Memory B cell (primary cell): ENCODE results near the gene LAMC3.

ENCODE experiments used
- ATAC-seq: fragments of 150-1000 bp; cut with Tn5 transposase; 2 replicates; pipeline ENCODE4 v1.10.0; 2021; ENCODE audit warnings: low read depth, mild to moderate bottlenecking, moderate library complexity
- DNase-seq, 2 donors: peaks; one replicate each; pipeline ENCODE4 v3.0.0; 2022; ENCODE audit warnings: low spot score in 2 of 2
- H3K27ac Mint-ChIP-seq: one replicate; pipeline ENCODE4 v1.8.0; 2022; ENCODE audit warnings: mild to moderate bottlenecking, moderate library complexity, mixed read lengths
- H3K27me3 Mint-ChIP-seq: one replicate; pipeline ENCODE4 v1.8.0; 2022; ENCODE audit warnings: mixed read lengths
- H3K36me3 Mint-ChIP-seq: one replicate; pipeline ENCODE4 v1.8.0; 2022; ENCODE audit warnings: mild to moderate bottlenecking, mixed read lengths
- H3K4me1 Mint-ChIP-seq: one replicate; pipeline ENCODE4 v1.8.0; 2022; ENCODE audit warnings: mixed read lengths
- H3K4me3 Mint-ChIP-seq: one replicate; pipeline ENCODE4 v1.8.0; 2022; ENCODE audit warnings: mild to moderate bottlenecking, moderate library complexity, mixed read lengths
- H3K9me3 Mint-ChIP-seq: one replicate; pipeline ENCODE4 v1.8.0; 2022; ENCODE audit warnings: mixed read lengths

LAMC3 gene

GRCh38 chr9:131125038-131125287, 116.0 kb downstream of the LAMC3 start:
- Mint-ChIP-seq H3K9me3 (no peaks in the 10 kb centered on the region), H3K27me3 (peaks cover 5% of the 10 kb centered on the region), H3K4me1 (peaks cover 11% of the 10 kb centered on the region), H3K4me3 (peak overlapping the region; percentile 98), H3K27ac (peak overlapping the region; percentile 97), H3K36me3 (peaks cover 12% of the 10 kb centered on the region)
- ATAC-seq (no peak), DNase-seq (no peak)

GRCh38 chr9:131125288-131126058, 116.5 kb downstream of the LAMC3 start, which contains the start of gene NUP214:
Gene NUP214 (plus strand): TSS chr9:131125586. CDS start chr9:131125705, 119 bp downstream.
- Mint-ChIP-seq H3K4me3 (peak within 1 kb of the TSS; percentile 98), H3K36me3 (peaks cover 12% of the 10 kb centered on the region), H3K27me3 (peaks cover 2% of the 10 kb centered on the region), H3K27ac (peak within 1 kb of the TSS; percentile 97), H3K9me3 (no peaks in the 10 kb centered on the region), H3K4me1 (peaks cover 11% of the 10 kb centered on the region)
- ATAC-seq (peak; percentile 96), DNase-seq (peak; percentile 98 to 100)

GRCh38 chr9:131126059-131126426, 117.1 kb downstream of the LAMC3 start:
- Mint-ChIP-seq H3K27me3 (peaks cover 2% of the 10 kb centered on the region), H3K9me3 (no peaks in the 10 kb centered on the region), H3K27ac (peak overlapping the region; percentile 97), H3K36me3 (peaks cover 12% of the 10 kb centered on the region), H3K4me3 (peak overlapping the region; percentile 98), H3K4me1 (peaks cover 11% of the 10 kb centered on the region)
- DNase-seq (no peak), ATAC-seq (no peak)

- no peaks in the 10 kb centered on the region for H3K9me3 Mint-ChIP-seq
- H3K27me3 Mint-ChIP-seq = no peaks in the 10 kb centered on the region
- peaks cover 23% of the 10 kb centered on the region for H3K36me3 Mint-ChIP-seq
- H3K27ac Mint-ChIP-seq = no peak overlapping the region
- ATAC-seq (no peak), DNase-seq (no peak)
- no peak overlapping the region for H3K4me3 Mint-ChIP-seq
- peaks cover 11% of the 10 kb centered on the region for H3K4me1 Mint-ChIP-seq
These were observed 120.2 kb downstream of the LAMC3 start for GRCh38 chr9:131129183-131129582.

GRCh38 chr9:131138676-131139075, 129.7 kb downstream of the LAMC3 start:
- H3K9me3 Mint-ChIP-seq = no peaks in the 10 kb centered on the region
- no peak overlapping the region for H3K4me3 Mint-ChIP-seq

GRCh38 chr9:131140112-131140511, 131.1 kb downstream of the LAMC3 start:
- Mint-ChIP-seq H3K27ac (peak overlapping the region; percentile 20), H3K4me3 (no peak overlapping the region), H3K9me3 (no peaks in the 10 kb centered on the region), H3K27me3 (no peaks in the 10 kb centered on the region), H3K4me1 (no peaks in the 10 kb centered on the region), H3K36me3 (peaks cover 43% of the 10 kb centered on the region)
- DNase-seq = no peak
- ATAC-seq = no peak

More at GRCh38 chr9:131138676-131139075, 129.7 kb downstream of the LAMC3 start:
- no peaks in the 10 kb centered on the region for H3K4me1 Mint-ChIP-seq
- no peak for ATAC-seq
- DNase-seq = no peak
- H3K27ac Mint-ChIP-seq = no peak overlapping the region
- H3K36me3 Mint-ChIP-seq = peaks cover 36% of the 10 kb centered on the region
- H3K27me3 Mint-ChIP-seq = no peaks in the 10 kb centered on the region

- H3K4me3 Mint-ChIP-seq = no peak overlapping the region
- no peaks in the 10 kb centered on the region for H3K4me1 Mint-ChIP-seq
- ATAC-seq (no peak), DNase-seq (no peak)
- H3K27ac Mint-ChIP-seq = no peak overlapping the region
- H3K9me3 Mint-ChIP-seq = no peaks in the 10 kb centered on the region
- peaks cover 46% of the 10 kb centered on the region for H3K36me3 Mint-ChIP-seq
- H3K27me3 Mint-ChIP-seq = no peaks in the 10 kb centered on the region
These were observed 131.6 kb downstream of the LAMC3 start for GRCh38 chr9:131140550-131140949.

- H3K36me3 Mint-ChIP-seq = peaks cover 47% of the 10 kb centered on the region
- no peak overlapping the region for H3K4me3 Mint-ChIP-seq
- no peak for ATAC-seq
- no peaks in the 10 kb centered on the region for H3K4me1 Mint-ChIP-seq
- no peak for DNase-seq
- H3K27ac Mint-ChIP-seq = no peak overlapping the region
- no peaks in the 10 kb centered on the region for H3K27me3 Mint-ChIP-seq
- H3K9me3 Mint-ChIP-seq = no peaks in the 10 kb centered on the region
These were observed 133.2 kb downstream of the LAMC3 start for GRCh38 chr9:131142160-131142559.
